Measurements from ENCODE around the gene TKT.

TKT gene

GRCh38 chr3:53196575-53197407 lies 59.0 kb downstream of the TKT start:
- FAIRE-seq = no peak
- TF ChIP-seq CTCF (IDR thresholded peaks at IDR 0.05; ENCODE audit: insufficient read depth, missing control alignments) = no peak
- DNase-seq (ENCODE audit: insufficient read length, low spot score) = no peak

DNA sequence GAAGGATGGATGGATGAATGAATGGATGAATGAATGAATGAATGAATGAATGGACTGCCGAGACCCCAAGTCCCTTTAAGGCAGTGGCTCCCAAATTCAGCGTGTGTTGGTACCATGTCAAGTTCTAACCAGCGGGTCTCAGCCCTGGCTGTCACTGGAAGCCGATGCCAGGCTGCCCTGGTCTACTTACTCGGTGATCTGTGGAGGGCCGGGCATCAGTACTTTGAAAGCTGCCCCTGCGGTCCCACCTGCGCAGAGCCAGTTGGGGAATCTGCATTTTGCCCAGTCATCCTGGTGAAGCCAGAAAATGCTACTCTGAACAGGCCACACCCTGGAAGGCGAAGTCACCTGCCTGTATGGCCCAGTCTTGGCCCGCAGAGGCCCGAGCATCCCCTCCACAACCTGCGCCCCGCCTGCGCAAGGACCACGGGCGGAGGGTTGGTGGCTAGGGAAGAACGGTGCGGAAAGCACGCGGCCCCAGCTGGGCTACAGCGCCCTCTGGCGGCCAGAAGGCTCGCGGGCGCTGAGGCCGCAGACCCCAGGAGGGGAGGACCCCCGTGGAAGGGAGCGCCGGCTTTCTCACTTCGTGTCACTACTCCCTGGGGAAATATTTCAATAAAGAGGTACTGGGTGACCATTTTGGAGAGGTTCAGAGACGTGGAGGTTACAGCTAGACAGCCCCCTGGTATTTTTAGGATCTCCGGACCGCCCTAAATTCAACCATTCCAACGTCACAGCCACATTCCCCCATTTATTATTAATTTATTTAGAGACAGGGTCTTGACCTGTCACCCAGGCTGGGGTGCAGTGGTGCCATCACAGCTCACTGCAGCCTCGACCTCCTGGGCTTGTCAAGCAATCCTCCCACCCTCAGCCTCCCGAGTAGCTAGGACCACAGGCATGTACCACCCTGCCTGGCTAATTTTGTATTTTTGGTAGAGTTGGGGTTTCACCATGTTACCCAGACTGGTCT lies 59.9 kb downstream of the TKT start:
- DNase-seq (ENCODE audit: insufficient read length, low spot score) = peak; percentile 63
- FAIRE-seq = no peak
- peak; percentile 84 for TF ChIP-seq CTCF (IDR thresholded peaks at IDR 0.05; ENCODE audit: insufficient read depth, missing control alignments)

- FAIRE-seq (no peak), DNase-seq (ENCODE audit: insufficient read length, low spot score) (no peak)
- no peak for TF ChIP-seq CTCF (IDR thresholded peaks at IDR 0.05; ENCODE audit: insufficient read depth, missing control alignments)
Measured at GRCh38 chr3:53195066-53195450, 60.8 kb downstream of the TKT start.

- DNase-seq (ENCODE audit: insufficient read length, low spot score) (no peak), FAIRE-seq (no peak)
- no peak for TF ChIP-seq CTCF (IDR thresholded peaks at IDR 0.05; ENCODE audit: insufficient read depth, missing control alignments)
Measured at GRCh38 chr3:53194210-53195065, 61.4 kb downstream of the TKT start.

GRCh38 chr3:53193466-53194209 lies 62.2 kb downstream of the TKT start:
- FAIRE-seq (no peak), DNase-seq (ENCODE audit: insufficient read length, low spot score) (no peak)
- no peak for TF ChIP-seq CTCF (IDR thresholded peaks at IDR 0.05; ENCODE audit: insufficient read depth, missing control alignments)

- TF ChIP-seq CTCF (IDR thresholded peaks at IDR 0.05; ENCODE audit: insufficient read depth, missing control alignments) = no peak
- no peak for DNase-seq (ENCODE audit: insufficient read length, low spot score)
- FAIRE-seq = no peak
Measured at GRCh38 chr3:53192608-53193007, 63.2 kb downstream of the TKT start.

Measured in D721Med (cell line).